ENCODE data around the gene STK33.

- TF ChIP-seq POLR2A (IDR thresholded peaks at IDR 0.05) (no peak), POLR2AphosphoS5 (IDR thresholded peaks at IDR 0.05) (no peak)
Measured at GRCh38 chr11:8352103-8352875, 241.7 kb downstream of the STK33 start.
